Mucosa of gallbladder (tissue), 1 donor: ENCODE data around the gene SLC17A2. TPM values are rescaled to one million over a fixed set of nuclear protein-coding genes. Genes with fewer than 3 reads are reported as not detected.

Experiments
- DNase-seq: peaks from one replicate; pipeline ENCODE4 v3.0.0-alpha.2; 2020; ENCODE audit warnings: low spot score
- total RNA-seq: library from RNA; stranded (reverse); gene quantifications from one replicate; pipeline ENCODE4 v1.2.1, GENCODE V29; 2021
- donor health status: DM: no; HTN: no; CAD: no.

The SLC17A2 gene
- total RNA-seq, 1 donor from 2014 or later = not detected

DNA sequence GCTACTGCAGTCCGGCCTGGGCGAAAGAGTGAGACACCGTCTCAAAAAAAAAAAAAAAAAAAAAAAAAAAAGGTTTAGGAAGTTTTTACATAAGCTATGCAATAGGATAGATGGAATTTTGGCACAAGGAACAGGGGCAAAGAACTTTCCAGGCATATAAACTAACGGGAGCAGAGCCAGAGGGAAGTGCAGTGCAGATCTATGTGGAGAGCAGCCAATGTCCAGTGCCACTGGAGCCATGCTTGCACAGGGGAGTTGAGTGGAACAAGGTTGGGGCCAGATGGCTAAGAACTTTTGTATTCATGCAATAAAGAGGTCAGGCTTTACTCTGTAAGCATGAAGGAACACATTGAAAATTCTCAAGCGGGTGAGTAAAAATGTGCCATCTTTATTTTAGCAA, 10.8 kb downstream of the SLC17A2 start:
- DNase-seq = no peak

DNA sequence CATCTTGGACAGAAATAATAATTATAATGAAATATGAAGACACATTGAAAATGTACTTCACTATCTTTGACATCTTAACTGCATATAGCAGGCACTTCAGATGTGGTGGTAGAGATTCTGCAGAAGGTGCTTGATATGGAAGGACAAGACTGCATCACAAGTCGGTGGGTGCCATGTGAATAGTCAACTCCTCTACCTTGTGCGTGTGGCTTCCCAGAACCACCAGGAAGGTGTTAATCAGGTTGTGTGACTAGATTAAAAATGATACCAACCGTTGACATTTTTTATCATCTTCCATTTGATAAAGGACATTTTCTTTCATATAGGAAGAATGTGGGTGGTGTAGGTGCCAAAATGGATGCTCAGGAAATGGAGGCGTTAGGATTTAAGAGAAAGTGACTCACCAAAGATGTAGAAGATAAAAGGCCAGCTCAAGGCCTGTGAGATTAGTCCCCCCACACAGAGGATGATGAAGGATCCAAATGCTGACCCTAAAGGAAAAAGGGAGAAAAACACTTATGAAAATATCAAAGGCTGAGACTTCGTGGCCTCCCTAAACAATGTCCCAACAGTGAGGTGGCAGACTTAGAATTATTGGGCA, 12.3 kb downstream of the SLC17A2 start:
- no peak for DNase-seq

DNA sequence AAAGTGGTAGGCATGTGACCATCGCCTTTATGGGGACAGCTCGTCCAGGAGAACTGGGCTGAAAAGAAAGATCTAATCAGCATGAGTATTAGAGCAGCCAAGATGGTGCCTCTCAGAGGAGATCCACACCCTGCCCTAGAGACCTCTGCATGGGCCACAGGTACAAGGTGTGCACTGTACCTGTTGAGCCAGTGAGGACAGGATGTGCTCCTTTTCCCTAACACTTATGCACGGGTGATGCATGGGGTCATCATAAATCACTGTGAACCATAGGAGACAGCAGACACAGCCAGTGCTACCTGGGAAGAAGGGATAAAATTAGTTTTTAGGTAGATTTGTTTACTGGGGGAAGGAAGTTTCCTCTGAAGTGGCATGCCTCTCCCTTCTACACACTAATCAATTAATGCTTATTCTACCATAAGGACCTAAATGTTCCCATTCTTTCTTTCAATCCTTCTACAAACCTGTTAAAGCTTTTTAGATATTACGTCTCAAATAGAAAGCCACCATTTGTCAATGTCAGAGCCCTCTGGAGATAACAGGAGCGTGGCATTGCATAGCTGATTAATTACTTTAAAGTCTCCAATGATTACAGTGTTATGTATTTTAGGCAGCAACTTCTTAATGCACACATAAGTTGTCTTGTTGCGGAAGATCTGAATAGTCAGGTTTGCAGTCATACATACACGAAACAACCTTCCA, 13.6 kb downstream of the SLC17A2 start:
- no peak for DNase-seq

GRCh38 chr6:25916330-25916729, 14.2 kb downstream of the SLC17A2 start:
- DNase-seq = no peak

- DNase-seq = no peak
Observed at GRCh38 chr6:25913741-25914140, 16.8 kb downstream of the SLC17A2 start.

- no peak for DNase-seq
Observed at GRCh38 chr6:25911351-25911750, 19.1 kb downstream of the SLC17A2 start.

DNA sequence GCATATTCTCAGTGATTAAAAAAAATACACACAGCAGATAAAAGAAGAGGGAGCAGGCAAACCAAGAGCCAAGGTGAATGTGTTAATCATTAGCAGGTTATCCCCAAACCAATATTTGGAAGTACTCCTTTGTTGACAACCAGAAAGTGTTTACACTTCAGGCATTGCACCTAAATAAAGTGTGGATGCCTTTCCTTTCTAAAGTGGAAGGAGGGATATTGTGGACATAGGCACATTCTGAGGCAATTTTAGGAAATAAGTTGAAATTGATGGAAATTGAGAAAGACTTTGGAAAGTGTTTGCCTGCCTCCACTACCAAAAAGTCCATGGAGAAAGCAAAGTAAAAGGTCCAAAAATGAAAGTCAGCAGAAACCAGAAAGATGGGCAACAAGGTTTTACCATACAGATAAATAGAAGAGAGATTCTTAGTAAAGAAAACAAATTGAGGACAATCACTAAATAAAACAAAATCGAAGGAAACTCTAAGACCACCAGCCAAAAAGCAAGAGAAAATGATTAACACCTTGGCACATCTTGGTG, 22.9 kb downstream of the SLC17A2 start:
- no peak for DNase-seq

DNA sequence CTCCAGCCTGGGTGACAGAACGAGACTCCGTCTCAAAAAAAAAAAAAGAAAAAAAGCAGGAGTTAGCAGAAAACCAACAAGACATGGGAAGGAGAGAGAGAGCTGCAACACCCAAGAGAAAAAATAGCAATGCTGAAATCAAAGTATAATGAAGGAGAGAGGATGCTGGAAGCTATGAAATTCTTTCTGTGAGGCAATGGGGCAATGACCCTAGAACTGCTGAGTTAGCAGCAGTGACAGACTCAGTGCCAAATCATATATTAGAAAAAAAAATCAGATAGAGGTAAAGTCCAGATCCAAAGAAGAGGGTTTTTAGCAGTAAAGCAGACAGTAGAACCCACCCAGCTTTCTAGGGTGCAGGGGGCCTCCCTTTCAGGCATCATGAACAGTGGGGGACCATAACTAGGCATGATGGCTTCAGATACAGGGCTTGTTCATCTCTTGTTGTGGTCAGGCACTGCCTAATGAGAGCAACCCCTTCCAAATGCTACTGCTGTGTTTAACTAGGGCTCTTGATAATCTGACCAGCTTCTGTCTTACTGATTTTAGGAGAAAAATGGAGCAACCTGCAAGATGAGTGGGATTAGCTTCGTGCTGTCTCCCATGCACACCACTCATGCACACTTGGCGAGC, 26.9 kb downstream of the SLC17A2 start:
- no peak for DNase-seq

DNA sequence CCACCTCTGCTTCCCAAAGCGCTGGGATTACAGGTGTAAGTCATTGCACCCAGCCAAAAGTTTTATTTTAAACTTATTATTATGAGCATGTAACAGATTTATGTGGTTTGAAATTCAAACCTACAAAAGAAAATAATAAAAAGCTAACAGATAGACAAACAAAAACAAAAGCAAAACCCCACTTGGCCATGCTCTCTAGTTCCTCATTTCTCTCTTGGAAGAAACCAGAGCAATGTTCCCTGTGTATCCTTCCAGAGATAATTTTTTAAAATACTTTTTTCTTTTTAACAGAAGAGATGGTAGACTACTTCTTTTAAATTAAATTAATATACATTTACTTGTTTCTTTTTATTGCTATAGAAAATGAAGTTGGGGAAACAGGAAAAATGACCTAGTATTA, 28.4 kb downstream of the SLC17A2 start:
- no peak for DNase-seq

DNA sequence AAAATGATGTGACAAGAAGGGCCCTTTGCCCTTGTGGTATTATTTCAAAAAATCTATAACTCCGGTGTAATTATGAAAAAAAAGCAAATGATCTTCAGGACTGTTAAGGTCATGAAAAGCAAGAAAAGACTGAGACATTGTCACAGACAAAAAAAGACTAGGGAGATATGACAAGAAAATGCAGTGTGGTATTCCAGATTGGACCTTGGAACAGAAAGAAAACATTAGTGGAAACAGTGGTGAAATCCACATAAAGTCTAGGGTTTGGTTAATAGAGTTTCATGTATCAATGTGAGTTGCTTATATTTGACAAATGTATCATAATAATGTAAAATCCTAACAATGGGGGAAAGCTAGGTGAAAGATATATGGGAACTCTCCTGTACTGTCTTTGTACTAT, 29.6 kb downstream of the SLC17A2 start:
- DNase-seq = no peak

DNA sequence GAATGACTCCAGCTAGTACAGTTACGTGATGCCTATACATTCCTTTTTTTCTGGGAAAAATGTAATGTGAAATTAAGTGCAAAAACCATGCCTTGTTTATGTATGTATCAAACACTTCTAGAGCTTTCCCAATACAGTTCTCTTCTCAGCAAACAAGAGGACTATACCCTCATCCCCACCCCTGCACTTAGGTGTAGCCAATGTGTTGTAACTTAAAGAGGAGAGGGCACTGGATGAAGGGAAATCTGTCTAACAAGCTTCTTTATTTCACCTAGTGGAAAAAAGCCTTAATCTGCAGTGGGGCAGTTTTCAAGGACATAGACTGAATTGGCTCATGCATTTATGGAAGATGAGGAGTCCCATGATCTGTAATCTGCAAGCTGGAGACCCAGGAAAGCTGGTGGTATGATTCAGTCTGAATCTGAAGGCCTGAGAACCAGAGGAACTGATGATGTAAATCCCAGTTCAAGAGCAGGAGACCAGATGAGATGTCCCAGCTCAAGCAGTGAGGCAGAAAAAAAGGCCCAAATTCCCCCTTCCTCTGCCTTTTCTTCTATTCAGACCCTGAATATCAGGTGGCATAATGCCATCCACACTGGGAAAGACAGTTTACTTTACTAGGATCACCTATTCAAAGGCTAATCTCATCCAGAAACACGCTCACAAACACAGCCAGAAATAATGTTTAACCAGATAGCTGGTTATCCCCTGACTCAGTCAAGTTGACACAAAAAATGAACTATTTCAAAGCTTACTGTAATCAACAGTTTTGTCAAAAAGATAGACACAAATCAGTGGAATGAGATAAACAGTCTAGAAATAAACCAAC, 30.7 kb downstream of the SLC17A2 start:
- no peak for DNase-seq

DNA sequence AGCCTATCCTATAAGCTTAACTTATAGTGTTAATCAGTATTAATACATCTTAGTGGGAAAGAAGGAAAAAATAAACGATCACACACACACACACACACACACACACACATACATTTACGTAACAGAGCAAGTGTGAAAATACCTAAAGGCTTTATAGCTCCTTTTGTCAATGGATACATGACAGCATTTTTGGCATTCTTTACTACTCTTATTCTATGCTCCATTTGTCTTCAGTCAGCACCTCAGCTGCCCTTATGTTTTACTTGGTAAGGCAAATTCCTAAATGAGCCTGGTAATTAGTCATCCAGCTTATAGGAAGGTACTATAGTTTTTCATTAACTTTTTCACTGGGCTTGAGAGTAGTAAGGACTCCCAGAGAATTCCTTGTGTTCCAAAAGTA, 31.4 kb downstream of the SLC17A2 start:
- DNase-seq = no peak

- no peak for DNase-seq
Observed at GRCh38 chr6:25898289-25898977, 32.1 kb downstream of the SLC17A2 start.

DNA sequence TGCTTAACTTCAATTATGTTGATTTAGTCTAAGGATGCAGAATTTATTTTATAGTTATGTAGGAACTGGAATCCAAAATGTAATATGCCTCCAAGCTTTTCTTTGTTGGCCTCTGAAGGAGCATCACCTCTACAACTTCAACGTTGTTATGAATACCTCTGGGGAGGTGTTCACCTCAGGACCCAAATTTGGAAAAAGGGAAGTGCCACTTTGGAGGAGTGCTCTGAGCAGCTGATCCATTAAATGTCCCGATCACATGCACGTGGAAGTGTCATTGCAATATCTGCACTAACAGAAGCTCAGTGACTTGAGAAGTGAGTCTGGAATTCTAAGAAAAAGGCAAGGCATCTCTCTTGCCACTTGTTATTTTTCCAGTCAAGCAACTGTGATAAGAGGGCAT, 34.2 kb downstream of the SLC17A2 start:
- DNase-seq = no peak

GRCh38 chr6:25895771-25896170, 34.7 kb downstream of the SLC17A2 start:
- DNase-seq = no peak

GRCh38 chr6:25893778-25894177, 36.7 kb downstream of the SLC17A2 start:
- no peak for DNase-seq

DNA sequence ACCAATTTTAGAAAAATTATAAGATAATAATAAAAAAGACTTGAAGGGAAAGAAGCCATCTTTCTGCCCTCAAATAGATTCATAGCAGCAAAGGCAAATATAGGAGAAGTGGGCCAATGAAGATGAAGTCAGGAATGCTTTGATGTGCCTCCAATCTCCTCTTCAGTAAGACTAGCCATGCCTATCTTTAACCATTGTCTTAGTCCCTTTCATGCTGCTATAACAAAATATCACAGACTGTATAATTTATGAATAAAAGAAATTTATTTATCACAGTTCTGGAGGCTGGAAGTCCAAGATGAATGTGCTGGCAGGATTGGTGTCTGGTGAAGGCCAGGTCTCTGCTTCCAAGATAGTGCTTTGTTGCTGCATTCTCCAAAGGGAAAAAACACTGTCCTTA, 37.6 kb downstream of the SLC17A2 start:
- DNase-seq = no peak

DNA sequence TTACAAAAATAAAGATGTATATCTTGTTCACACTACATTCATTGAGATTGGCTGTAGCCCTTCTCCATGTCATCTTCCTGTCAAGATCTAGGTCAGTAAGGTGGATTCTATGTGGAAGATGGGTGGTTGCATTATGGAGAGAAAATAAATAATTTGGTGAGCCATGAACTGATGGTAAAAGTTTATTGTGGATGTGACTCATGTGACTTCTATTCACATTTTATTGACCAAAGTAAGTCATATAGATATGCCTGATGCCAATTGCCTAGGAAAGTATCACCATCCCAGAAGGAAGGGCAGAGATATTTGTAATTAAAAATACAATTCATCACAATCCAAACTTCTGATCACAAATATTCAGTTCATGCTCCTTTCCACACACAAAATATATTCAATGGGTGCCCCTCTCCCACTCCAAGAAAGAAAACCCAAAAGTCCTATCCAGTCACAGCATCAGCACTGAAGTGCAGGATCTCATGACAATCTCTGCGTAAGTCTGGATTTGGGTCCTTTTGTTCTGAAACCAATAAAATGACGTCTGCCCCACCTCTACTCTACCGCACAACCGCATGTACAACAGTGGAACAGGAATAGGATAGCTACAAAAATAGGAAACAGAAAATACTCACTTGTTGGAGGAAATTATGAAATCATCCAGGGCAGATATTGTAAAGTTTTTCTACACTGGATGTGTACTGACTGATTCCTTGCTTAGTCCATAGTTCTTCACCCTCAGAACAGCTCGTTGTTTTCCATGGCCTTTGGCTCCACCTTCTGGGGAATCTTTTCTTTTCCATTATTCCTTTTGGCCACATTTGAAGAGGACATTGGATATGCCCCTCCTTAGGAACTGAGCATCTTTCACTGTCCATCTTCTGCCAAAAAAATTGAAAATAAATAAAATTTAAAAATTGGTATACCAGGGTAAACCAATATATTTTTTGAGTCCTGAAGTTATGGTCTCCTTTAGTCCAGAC, 40.3 kb downstream of the SLC17A2 start:
- DNase-seq = peak; percentile 28

GRCh38 chr6:25888626-25889025, 41.9 kb downstream of the SLC17A2 start:
- no peak for DNase-seq

DNA sequence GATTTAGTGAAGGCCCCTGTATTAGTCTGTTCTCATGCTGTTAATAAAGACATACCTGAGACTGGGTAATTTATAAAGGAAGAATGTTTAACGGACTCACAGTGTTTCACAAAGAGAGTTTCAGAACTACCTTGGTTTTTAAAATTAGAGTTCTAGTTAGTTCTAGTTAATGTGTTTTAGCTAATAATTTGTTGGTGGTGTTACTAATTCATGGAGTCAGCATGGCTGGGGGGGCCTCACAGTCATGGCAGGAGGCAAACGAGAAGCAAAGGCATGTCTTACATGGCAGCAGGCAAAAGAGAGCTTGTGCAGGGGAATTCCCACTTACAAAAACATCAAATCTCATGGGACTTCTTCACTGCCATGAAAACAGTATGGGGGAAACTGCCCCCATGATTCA, 44.4 kb downstream of the SLC17A2 start:
- DNase-seq = no peak
